ENCODE measurements around the gene TMEM266.

TMEM266 gene

GRCh38 chr15:76065793-76066192 lies 6.0 kb downstream of the TMEM266 start:
- no peak for DNase-seq (ENCODE audit: low spot score)

DNA sequence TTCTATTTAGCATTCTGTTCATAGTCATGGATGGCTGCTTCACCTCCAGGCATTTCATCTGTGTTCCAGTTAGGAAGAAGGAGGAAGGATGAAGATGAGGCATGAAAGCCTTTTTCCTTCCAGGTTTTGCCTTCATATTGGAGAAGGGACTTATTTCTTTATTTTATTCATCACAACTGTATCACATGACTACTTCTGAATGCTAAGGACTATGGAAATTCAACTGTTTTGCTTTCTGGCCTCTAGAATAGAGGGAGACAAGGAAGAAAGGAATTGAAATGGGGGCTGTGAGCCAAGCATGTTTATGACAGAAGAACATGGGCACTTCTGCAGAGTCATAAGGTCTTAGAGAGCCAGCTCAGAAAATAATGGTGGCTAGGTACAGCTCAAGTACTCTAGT lies 10.4 kb downstream of the TMEM266 start:
- no peak for DNase-seq (ENCODE audit: low spot score)

- DNase-seq (ENCODE audit: low spot score) = no peak
These were observed 11.3 kb downstream of the TMEM266 start for GRCh38 chr15:76070921-76071635.

DNA sequence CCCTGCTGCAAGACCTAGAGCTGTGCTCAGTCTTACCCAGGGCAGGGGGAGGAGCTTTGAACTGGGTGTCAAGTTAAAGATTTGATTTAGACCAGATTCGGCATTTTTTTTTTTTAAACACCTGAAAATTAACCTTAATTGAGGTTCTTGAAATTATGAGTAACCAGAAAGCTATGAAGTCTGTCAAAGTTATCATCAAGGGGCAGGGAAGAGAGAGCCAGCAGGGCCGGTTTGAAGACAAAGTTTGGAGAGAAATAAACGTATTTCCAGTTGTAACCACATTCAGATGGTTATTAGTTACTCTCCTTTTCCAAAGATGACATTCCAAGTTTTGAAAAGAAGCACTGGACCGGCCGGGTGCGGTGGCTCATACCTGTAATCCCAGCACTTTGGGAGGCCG lies 12.0 kb downstream of the TMEM266 start:
- DNase-seq (ENCODE audit: low spot score) = no peak

DNA sequence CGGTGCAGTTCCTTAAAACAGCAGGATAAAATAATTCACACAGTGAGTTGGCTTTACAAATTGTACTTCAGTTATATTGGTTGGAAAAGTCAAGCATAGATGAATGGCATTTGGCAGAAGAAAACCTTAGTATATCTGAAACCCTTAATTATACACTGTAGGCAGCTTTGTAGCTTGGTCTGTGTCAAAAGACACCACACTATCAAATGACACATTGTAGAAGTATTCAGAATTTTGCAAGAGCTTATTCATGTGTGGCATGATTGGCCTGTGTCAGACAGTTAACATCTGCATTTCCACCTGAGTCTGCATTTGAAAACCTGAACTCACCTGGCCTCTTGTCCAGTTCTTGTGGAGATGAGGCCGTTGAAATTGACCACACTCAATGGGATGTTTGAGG lies 13.8 kb downstream of the TMEM266 start:
- no peak for DNase-seq (ENCODE audit: low spot score)

- DNase-seq (ENCODE audit: low spot score) = no peak
These were observed 15.3 kb downstream of the TMEM266 start for GRCh38 chr15:76075046-76075445.

- DNase-seq (ENCODE audit: low spot score) = no peak
These were observed 18.6 kb downstream of the TMEM266 start for GRCh38 chr15:76078285-76078877.

- DNase-seq (ENCODE audit: low spot score) = no peak
These were observed 24.5 kb downstream of the TMEM266 start for GRCh38 chr15:76084256-76084655.

DNA sequence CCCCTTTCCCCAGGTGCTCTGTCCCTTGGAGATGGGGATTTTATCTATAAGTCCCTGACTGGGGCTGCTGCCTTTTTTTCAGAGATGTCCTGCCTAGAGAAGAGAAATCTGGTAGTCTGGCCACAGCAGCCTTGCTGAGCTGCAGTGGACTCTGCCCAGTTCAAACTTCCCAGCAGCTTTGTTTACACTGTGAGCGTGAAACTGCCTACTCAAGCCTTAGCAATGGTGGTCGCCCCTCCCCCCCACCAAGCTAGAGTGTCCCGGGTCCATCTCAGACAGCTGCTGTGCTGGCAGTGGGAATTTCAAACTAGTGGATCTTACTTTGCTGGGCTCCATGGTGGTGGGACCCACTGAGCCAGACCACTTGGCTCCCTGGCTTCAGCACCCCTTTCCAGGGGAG lies 38.9 kb downstream of the TMEM266 start:
- DNase-seq (ENCODE audit: low spot score) = no peak

GRCh38 chr15:76099388-76099787 lies 39.6 kb downstream of the TMEM266 start:
- no peak for DNase-seq (ENCODE audit: low spot score)

DNA sequence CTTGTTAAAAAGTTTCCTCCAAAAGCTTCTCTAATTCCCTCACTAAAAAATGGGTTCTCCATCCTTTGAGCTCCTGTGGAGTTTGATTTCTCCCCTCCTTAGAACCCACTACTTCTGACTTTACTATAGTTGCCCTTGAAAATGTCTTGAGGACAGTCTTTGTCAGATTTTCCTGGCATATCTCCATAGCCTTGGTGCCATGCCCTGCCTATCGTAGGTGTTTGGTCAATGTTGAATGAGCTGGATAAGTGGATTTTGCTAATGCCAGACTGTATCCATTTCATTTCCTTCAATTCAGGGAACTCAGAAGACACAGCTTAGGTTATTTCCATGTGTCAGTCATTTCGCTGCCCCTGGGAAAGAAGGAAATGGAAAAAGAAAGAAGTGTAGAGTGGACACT lies 40.6 kb downstream of the TMEM266 start:
- no peak for DNase-seq (ENCODE audit: low spot score)

DNA sequence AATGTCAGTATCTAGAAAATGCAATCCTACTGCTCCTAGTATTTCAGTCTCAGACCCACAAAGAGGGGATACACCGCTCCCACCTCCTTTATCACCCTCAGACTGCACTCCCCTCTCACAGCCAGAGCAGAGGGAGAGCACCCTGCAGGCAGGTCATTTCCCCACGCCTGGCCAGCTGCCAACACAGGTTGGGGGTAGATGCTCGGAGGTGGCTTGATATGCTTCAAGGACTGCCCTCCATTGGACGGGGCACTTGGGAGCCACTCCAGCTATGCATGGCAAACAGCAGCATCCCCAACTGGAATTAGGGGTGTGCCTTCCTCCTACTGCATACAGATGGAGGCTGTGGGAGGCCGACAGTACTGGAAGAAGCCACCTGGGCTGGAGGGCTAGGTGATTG lies 41.9 kb downstream of the TMEM266 start:
- no peak for DNase-seq (ENCODE audit: low spot score)

DNA sequence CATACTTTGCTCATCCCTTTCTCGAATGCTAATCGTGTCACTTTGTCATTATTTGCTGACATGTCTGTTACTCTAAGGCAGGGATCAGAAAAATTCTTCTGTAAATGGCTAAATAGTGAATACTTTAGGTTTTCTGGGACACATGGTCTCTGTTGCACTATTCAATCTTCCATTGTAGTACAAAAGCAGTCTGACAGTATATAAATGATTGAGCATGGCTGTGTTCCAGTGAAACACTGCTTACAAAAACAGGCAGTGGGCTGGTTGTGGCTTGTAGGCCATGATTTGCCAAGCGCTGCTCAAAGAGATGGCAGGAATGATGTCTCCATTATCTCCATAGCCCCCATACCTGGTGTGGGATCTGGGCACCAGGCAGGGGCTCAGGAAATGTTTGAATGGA lies 45.6 kb downstream of the TMEM266 start:
- no peak for DNase-seq (ENCODE audit: low spot score)

DNA sequence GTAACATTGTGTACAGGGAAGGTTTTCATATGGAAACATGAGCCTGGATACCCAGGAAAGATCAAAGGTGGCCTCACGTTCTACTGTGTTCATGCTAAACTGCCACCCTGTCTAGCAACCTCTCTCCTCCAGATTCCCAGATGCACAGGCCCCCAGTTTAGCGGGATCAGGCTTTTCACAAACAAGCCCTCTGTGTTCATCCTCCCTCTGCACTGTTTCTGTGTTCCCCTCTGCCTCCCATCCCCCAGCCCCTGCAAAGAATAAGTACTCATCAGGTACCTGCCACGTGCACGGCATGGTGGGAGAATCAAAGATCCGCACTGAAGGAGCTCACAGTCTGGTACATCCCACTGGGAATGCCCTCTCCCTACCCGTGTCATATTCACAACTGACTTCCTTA lies 46.1 kb downstream of the TMEM266 start:
- no peak for DNase-seq (ENCODE audit: low spot score)

DNA sequence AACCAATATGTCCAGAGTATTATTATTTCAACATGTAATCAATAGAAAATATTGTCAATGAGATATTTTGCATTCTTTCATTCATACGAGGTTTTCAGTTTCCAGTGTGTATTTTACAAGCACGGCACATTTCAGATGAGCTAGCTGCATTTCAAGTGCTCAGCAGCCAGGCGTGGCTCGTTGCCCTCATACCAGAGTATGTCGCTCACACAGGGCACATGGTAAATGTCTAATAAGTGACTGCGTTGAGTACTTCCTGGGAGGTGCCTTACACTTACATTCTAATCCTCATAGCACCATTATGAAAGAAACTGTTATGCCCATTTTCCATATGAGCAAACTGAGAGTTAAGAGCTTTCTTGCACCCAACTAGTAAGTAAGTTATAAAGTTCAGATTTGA lies 47.4 kb downstream of the TMEM266 start:
- DNase-seq (ENCODE audit: low spot score) = no peak

DNA sequence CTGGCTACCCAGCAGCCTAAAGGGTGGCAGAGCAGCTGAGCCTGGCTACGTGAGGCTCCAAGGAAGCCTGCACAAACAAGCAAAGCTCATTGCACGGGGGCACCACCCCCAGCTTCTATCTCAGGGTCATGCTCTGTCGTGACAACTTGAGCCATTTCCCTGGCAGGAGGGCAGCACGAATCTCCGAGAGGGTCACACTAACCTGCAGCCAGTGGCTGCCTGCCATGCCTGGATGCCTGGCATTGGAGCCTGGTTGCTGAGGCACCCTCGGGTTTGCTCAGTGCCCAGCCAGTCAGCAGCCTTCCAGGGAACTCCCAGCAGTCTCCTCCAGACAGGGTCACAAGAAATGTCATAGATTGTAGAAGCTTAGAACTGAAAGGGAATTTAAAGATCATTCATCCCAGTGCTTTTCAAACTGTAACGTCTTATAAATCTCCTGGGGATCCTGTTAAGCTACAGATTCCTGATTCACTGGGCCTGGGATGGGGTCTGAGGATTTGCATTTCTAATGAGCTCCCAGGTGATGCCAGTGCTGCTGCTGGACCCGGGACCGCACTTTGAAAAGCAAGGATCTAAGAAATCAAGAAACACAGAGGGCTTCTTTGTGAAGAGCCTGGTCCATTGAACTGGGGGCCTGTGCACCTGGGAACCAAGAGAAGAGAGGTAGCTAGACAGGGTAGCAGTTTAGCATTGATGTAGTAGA lies 48.4 kb downstream of the TMEM266 start:
- no peak for DNase-seq (ENCODE audit: low spot score)

GRCh38 chr15:76109046-76109445 lies 49.3 kb downstream of the TMEM266 start:
- no peak for DNase-seq (ENCODE audit: low spot score)

GRCh38 chr15:76114561-76114960 lies 54.8 kb downstream of the TMEM266 start:
- no peak for DNase-seq (ENCODE audit: low spot score)

DNA sequence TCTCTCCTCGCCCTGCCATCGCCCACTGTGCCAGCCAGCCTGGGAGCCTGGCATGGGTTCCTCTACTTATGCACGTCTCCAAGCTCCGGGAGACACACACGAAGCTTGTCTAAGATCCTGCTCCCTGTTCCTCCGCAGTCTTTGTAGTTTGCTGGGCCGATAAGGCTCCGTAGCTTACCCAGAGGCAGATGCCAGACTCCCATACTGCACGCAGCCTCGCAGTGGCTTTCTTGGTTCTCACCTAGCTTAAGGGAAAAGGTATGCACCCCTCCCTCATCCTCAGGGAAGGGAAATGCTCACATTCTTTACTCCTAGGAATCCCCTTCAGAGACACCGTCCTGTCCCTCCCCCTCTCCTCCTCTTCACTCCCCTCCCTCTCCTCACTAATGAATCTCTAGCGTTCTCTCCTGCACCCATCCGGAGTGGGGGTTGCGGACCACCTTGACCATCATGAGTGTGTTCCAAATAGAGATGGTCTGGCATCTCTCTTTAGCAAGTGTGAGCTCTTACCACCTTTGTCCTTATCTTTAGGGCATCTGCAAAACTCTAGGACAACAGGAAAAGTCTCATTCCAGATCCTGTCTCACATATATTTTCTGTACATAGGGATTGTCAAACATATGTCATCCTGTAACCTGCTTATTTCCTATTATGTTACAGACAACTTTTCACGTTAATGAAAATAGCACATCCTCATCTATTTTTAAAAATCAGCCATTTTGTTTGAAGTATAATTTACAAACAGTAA lies 56.5 kb downstream of the TMEM266 start:
- DNase-seq (ENCODE audit: low spot score) = no peak

DNA sequence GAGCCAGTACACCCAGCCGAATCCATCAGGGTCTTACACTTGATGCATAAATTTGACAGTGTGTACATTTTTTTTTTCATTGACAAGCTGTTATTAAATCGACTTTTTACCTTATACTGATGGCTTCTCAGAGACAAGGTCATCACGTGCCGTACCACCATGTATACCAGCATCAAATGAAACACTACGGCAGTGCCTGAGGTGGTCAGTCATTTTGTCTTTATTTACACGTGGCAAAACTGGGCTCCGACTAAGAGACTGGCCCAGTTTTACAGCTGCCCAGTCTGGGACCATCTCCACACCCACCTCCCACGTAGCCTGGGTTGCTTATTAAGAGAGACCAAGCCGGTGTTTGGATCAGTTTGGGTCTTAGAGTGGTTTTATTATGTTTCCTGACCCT lies 57.4 kb downstream of the TMEM266 start:
- DNase-seq (ENCODE audit: low spot score) = no peak

DNA sequence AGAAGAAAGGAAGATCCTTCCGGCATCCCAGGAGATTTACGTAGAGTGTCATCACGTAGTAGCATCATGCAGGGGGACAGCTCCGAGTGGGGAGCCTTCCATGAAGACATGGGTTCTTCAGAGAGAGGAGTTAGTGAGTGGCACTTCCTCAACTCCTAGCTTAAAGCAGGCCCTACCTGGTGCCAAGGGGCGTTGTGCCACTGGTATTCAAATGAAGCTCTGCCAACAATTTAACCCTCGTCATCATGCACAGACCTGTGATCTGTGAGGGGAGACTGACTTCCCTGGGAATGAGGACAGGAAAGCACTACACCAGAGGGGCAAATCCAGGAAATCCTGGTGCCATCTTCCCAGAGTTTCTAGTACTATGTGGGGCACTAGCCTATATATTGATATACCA lies 59.0 kb downstream of the TMEM266 start:
- no peak for DNase-seq (ENCODE audit: low spot score)

DNA sequence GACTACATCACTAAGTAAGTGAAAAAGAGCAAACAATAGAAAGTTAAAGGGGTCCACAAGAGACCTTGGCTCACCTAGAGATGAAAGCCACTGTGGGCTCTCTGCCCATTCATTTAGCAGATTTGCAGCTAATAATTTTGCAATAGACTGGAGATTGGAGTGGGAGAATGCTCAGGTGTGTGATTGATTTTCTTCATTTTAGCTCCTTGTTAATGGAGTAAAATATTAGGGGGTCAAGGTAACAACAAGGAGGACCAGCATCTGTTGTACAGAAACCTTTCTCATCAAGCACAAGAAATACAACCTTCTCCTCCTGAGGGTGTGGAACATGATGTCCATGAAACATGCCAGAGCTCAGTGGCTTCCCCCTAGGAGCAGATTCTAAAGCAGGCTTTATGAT lies 63.2 kb downstream of the TMEM266 start:
- no peak for DNase-seq (ENCODE audit: low spot score)

DNA sequence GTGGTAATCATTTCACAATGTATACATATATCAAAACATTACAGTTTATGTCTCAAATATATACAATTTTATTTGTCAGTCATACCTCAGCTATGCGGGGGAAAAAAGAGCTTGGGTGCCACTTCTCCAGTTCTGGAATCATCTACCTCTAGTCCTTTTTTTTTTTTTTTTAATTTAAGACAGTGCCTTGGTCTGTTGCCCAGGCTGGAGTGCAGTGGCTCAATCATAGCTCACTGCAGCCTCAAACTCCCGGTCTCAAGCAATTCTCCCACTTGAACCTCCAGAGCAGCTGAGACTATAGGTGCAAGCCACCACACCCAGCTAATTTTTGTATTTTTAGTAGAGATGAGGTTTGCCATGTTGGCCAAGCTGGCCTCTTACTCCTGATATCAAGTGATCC lies 67.4 kb downstream of the TMEM266 start:
- DNase-seq (ENCODE audit: low spot score) = no peak
